Cortex of kidney (tissue), 1 donor: ENCODE results near the gene RFC1.
"Not testable (repeated sequence)": the region's sequence is repeated elsewhere in the genome, so short reads cannot be mapped to it uniquely, and the experiment has no call there.

ENCODE experiments used
- DNase-seq: peaks from one replicate; lab custom pipeline; 2025; lab: John Stamatoyannopoulos, UW

Gene RFC1

GRCh38 chr4:39353149-39353477, 13.0 kb downstream of the RFC1 start:
- DNase-seq = not testable (repeated sequence)

GRCh38 chr4:39349326-39349725, 16.8 kb downstream of the RFC1 start:
- no peak for DNase-seq

GRCh38 chr4:39348371-39349315, 17.5 kb downstream of the RFC1 start:
- no peak for DNase-seq

GRCh38 chr4:39346856-39347519, 19.2 kb downstream of the RFC1 start:
- DNase-seq = no peak

- no peak for DNase-seq
Measured at GRCh38 chr4:39342731-39343130, 23.4 kb downstream of the RFC1 start.

GRCh38 chr4:39341075-39341725, 25.0 kb downstream of the RFC1 start:
- DNase-seq = no peak

- no peak for DNase-seq
Measured at GRCh38 chr4:39339968-39340367, 26.2 kb downstream of the RFC1 start.

- no peak for DNase-seq
Measured at GRCh38 chr4:39337841-39338240, 28.3 kb downstream of the RFC1 start.

- DNase-seq = no peak
Measured at GRCh38 chr4:39335566-39335965, 30.6 kb downstream of the RFC1 start.

- DNase-seq = no peak
Measured at GRCh38 chr4:39331191-39331590, 35.0 kb downstream of the RFC1 start.

- DNase-seq = no peak
Measured at GRCh38 chr4:39330353-39330752, 35.8 kb downstream of the RFC1 start.

- DNase-seq = no peak
Measured at GRCh38 chr4:39326468-39326977, 39.6 kb downstream of the RFC1 start.

GRCh38 chr4:39324897-39325613, 41.1 kb downstream of the RFC1 start:
- no peak for DNase-seq

- no peak for DNase-seq
Measured at GRCh38 chr4:39324446-39324845, 41.7 kb downstream of the RFC1 start.

- no peak for DNase-seq
Measured at GRCh38 chr4:39323821-39324220, 42.3 kb downstream of the RFC1 start.

- no peak for DNase-seq
Measured at GRCh38 chr4:39320381-39321115, 45.6 kb downstream of the RFC1 start.

- DNase-seq = no peak
Measured at GRCh38 chr4:39319676-39320075, 46.5 kb downstream of the RFC1 start.

- no peak for DNase-seq
Measured at GRCh38 chr4:39312816-39313215, 53.3 kb downstream of the RFC1 start.

- DNase-seq = no peak
Measured at GRCh38 chr4:39308611-39309010, 57.6 kb downstream of the RFC1 start.

- DNase-seq = no peak
Measured at GRCh38 chr4:39305912-39306677, 60.1 kb downstream of the RFC1 start.

- no peak for DNase-seq
Measured at GRCh38 chr4:39304651-39305050, 61.5 kb downstream of the RFC1 start.
